ENCODE measurements around the gene SMOC1. TPM values are rescaled to one million over a fixed set of nuclear protein-coding genes. Genes with fewer than 3 reads are reported as not detected.

Gene SMOC1
- 0.10 TPM in 1 of 2 replicates, not detected in the other for total RNA-seq

DNA sequence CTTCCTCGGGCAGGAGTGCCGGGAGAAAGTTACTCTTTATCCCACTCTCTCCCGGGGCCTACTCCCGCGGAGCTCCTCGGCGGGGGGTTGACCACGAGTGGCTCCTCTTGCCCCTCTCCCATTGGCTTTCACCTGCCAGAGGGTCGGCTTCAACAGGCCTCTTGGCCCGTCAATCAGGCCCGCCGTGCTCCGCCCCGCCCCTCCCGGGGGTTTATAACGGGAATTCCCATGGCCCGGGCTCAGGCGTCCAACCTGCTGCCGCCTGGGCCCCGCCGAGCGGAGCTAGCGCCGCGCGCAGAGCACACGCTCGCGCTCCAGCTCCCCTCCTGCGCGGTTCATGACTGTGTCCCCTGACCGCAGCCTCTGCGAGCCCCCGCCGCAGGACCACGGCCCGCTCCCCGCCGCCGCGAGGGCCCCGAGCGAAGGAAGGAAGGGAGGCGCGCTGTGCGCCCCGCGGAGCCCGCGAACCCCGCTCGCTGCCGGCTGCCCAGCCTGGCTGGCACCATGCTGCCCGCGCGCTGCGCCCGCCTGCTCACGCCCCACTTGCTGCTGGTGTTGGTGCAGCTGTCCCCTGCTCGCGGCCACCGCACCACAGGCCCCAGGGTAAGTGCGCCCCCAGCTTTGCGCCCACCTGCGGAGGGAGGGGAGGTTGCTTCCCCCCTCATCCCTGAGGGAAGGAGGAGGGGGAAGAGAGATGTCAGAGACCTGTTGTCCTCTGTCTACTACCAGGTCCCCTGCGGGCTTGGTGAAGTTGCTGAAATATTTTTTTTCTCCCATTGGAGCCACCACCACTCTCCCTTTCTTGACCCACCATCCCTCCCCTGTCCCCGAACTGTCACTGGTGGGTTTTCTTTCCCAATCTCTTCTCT, at the start of gene SMOC1:
TSS of gene SMOC1 (plus strand) at position 242 of the 869 bp plus-strand sequence. CDS start at position 505, 263 bp downstream.
- DNase-seq (ENCODE audit: low read depth), result peak; percentile 17

GRCh38 chr14:69838881-69839416, 40.3 kb upstream of the SMOC1 start:
- no peak for DNase-seq (ENCODE audit: low read depth)

- no peak for DNase-seq (ENCODE audit: low read depth)
Measured at GRCh38 chr14:69839661-69840060, 39.6 kb upstream of the SMOC1 start.

- no peak for DNase-seq (ENCODE audit: low read depth)
Measured at GRCh38 chr14:69841656-69842055, 37.6 kb upstream of the SMOC1 start.

- no peak for DNase-seq (ENCODE audit: low read depth)
Measured at GRCh38 chr14:69842686-69843420, 36.4 kb upstream of the SMOC1 start.

DNA sequence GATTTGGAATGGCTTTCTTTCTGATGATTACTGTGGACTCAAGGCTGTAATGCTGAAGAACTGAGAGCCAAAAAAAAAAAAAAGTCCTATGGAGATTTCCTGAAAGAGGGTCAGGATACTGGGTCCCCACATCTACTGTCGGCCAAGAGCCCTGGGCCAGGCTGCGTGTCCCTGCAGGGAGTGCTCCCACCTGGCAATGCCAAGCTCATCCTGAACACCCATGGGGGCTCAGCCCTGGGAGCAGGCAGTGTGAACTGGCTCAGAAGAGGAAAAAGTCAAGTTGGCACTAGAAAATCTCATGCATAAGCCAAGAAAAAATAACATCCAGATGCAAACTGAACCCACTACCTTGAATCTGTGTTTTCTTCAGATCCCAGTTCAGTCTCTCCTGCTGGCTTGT, 35.0 kb upstream of the SMOC1 start:
- no peak for DNase-seq (ENCODE audit: low read depth)

DNA sequence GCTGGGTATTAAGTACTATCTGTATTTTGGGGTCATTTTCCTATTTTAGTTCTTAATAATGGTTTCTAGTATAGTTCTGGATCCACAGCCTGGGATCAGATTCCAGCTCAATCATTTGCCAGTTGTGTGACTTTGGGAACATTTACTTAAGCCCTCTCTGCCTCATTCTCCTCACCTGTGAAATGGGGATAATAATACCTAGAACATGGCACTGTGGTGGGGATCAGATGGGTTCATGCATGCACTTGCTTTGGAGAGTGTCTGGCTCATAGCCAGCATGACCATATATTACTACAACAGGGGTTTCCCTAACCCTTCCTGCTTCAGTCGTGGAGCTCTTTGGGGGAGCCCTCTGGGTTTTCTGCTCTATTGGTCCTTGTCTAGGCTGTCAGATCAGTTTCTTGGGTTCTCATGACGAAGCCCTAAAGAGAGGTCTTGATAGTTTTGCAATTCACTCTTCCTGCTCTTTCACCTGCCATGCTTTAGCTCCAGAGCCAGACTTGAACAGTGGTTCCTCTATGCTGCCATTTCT, 34.1 kb upstream of the SMOC1 start:
- DNase-seq (ENCODE audit: low read depth), result no peak

- peak; percentile 30 for DNase-seq (ENCODE audit: low read depth)
Measured at GRCh38 chr14:69845787-69846186, 33.4 kb upstream of the SMOC1 start.

- DNase-seq (ENCODE audit: low read depth), result no peak
Measured at GRCh38 chr14:69848156-69848555, 31.1 kb upstream of the SMOC1 start.

DNA sequence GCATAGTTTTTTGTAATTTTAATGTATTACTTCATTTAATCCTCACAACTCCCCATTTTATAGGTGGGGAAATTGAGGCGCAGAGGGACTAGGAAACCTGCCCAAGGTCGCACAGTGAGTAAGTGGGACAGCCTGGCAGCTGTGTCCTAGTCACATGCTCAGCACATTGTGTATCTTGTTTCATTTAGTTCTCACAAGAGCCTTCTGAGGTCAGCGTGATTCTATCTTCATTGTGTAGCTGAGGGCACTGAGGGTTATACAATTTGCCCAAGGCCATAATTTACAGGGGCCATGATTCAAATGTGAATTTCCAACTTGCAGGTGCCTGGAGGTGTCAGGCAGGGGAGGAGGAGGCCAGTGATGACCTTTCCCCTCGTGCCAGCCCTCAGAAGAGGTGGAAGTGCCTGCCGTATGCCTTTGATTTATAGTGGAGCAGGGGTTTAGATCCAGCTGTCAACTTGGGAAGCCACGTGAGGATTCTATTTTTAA, 30.3 kb upstream of the SMOC1 start:
- no peak for DNase-seq (ENCODE audit: low read depth)

DNA sequence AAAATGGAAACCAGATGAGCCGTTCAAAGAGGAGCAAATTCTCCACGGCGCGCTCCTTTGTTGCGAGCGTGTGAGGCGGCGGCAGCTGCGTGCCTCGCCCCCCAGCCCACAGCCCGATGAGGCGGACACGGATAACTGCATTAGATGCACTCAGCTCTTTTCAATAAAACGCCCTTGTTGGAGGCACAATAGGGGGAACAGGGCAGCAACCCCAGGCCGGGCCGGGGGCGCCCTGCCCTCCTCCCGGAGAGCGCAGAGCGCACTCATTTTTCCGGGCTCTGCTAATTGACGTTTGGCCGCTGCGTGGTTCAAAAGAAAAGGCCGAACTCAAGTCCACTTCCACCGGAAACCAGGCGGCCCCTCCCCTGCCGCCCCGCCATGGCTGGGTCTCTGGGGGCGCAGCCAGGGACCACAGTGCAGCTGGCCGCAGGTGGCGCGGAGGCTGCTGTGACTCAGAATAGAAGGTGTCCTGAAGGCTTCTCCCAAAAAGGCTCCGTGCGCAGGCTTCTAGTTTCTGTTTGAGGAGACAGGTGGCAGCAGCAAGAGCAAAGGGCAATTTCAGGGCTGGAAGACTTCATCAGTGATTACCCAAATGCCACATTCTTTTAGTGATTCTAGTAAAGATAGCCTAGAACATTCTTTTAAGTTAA, 29.0 kb upstream of the SMOC1 start:
- DNase-seq (ENCODE audit: low read depth), result no peak

DNA sequence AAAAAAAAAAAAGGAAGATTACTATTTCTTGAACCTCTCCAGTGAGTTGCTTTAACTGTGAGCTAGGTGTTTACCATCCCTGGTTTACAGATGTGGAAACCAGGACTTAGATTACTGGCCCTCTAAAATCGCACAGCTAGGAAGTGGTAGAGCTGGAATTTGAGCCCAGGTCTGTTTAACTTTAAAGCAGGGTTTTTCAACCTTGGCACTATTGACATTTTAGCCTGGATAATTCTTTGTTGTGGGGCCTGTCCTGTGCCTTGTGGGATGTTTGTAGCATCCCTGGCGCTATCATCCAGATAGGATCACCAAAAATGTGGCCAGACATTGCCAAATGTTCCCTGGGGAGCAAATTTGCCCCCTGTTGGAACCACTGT, 28.5 kb upstream of the SMOC1 start:
- DNase-seq (ENCODE audit: low read depth), result no peak

DNA sequence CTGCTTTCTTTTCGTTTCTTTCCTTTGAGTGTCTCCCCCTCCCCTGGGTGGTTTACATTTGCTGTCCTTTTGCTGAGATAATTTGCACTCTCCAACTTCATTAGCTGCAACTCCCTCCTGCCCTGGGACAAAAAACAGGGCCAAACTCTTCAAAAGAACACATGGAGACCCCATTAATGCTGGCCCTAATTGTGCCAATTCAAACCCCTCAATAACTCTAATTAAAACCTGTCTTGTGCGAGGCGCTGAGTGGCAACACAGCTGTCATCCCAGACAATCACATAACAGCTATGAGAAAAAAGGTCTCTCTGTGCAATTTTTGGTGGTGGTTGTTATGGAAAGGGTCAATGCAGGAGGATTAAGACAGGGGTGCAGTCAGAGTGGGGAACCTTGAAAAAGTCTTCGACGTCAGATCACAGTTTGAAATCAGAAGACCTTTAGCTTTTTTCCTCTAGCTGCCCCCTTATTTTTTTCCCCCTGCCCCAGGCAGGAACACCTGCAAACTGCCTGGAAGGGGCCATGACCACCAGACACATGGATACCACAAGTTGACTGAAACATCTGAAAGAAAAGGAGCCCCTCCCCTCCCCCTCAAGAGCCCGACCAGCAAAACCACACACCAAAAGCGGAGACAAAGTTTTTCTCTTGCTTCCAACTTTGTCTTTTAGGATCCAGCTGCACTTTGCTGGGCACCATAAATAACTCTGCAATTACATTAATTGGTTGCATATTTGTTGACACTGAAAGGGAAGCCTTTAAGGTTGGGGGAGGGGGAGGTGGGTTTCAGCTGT, 26.5 kb upstream of the SMOC1 start:
- no peak for DNase-seq (ENCODE audit: low read depth)

GRCh38 chr14:69853774-69854173, 25.4 kb upstream of the SMOC1 start:
- DNase-seq (ENCODE audit: low read depth), result no peak

- no peak for DNase-seq (ENCODE audit: low read depth)
Measured at GRCh38 chr14:69854598-69854997, 24.6 kb upstream of the SMOC1 start.

DNA sequence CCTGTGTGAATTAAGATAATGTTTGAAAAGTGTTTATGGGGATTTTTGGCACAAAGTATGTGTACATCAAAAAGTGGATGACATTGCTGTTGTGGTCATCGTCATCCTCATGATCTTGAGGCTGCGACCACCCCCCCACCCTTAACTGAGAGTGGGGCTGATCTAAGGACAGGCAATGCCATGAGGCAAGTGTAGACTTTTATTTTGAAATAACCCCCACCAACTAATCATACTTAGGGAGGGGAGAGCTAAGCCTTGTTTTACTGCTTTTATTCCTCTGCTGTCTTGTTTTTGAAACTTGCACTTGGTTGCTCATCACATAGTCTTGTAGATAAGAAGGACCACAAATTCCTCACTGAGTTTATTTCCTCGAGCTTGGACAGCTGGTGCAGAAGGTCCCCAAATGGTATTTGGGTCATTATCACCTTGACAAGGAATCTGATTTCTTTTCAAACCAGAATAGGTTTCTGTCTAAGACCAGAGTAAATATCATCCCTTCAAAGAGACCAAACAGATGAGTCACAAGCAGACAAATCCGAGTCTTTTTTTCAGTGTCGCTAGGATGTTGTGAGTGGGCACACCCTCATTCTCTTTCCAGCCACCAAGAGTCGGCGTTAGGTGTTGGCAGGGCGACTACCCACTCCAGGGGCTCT, 23.9 kb upstream of the SMOC1 start:
- no peak for DNase-seq (ENCODE audit: low read depth)

DNA sequence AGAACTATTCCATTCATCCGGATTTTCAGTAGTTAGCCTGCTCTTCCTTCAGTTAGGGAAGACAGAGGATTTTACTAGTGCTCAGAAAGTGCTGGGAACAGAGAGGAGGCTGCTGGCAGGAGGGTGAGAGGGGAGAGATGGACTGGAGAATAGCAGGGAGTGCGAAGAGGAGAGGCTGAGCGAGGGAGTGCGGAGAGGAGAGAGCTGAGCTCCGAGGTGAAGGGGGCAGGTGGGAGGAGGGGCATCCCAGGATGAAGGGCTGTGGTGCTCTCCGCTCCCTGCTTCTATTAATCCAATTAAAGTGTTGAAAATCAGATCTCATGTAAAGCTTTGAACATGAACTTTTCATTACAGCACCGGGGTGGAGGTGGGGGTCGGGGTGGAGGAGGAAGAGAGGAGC, 20.4 kb upstream of the SMOC1 start:
- DNase-seq (ENCODE audit: low read depth), result no peak

- DNase-seq (ENCODE audit: low read depth), result no peak
Measured at GRCh38 chr14:69859591-69859990, 19.6 kb upstream of the SMOC1 start.

DNA sequence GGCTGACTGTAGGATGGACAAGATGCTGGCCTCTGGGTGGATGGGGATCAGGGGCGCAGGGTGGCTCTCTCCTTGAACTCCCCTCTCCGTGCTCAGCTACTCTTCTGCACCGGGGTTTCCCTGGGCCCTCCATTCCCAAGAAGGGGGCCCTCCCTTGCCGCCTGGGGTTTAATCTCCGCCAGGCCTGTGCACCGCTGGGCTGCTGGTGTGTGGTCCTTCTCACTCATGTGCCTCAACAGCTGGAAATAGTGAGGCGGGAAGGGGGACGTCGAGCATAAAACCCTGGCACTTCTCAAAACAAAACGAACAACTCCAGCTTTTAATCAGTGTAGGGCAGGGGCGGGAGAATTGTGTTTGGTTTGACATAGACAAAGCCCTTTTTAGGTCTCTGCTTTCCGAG, 19.0 kb upstream of the SMOC1 start:
- DNase-seq (ENCODE audit: low read depth), result no peak

DNA sequence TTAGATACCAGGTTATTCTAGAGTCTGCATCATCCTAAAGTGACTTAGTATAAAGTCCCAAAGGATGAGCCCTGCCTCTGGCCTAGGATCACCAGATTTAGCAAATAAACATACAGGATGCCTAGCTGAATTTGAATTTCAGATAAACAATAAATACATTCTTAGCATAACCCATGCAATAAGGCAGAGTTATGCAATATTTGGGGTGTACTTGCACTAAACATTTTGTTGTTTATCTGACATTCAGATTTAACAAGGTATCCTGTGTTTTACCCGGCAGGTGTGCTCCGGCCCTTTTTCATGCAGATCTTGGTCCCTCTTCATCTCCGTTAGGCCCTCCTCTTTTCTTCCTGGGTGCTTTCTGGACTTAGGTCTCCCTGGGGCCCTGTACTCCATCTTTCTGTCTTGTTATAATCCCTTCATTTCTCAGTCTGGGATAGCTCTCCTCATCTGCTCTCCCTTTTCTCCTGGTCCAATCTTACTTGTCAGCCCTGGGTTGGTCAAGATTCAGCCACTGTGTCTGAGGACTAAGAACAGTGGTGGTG, 18.1 kb upstream of the SMOC1 start:
- no peak for DNase-seq (ENCODE audit: low read depth)

All from renal cortical epithelial cell (primary cell).